GM18505 (cell line): ENCODE measurements around the gene PCDHGA3.
"Not testable (repeated sequence)": the region's sequence is repeated elsewhere in the genome, so short reads cannot be mapped to it uniquely, and the experiment has no call there.

Experiments used
- ATAC-seq: cut with Tn5 transposase; IDR thresholded peaks from one replicate; pipeline ENCODE4 v1.9.1; 2021; ENCODE audit not compliant: unreplicated experiment
- POLR2A ChIP-seq: IDR thresholded peaks from 4 replicates; pipeline ENCODE4 v1.6.1; 2011; ENCODE audit warnings: borderline replicate concordance; ENCODE audit not compliant: insufficient read depth, insufficient read length; ENCODE audit errors: extremely low read depth

The PCDHGA3 gene

DNA sequence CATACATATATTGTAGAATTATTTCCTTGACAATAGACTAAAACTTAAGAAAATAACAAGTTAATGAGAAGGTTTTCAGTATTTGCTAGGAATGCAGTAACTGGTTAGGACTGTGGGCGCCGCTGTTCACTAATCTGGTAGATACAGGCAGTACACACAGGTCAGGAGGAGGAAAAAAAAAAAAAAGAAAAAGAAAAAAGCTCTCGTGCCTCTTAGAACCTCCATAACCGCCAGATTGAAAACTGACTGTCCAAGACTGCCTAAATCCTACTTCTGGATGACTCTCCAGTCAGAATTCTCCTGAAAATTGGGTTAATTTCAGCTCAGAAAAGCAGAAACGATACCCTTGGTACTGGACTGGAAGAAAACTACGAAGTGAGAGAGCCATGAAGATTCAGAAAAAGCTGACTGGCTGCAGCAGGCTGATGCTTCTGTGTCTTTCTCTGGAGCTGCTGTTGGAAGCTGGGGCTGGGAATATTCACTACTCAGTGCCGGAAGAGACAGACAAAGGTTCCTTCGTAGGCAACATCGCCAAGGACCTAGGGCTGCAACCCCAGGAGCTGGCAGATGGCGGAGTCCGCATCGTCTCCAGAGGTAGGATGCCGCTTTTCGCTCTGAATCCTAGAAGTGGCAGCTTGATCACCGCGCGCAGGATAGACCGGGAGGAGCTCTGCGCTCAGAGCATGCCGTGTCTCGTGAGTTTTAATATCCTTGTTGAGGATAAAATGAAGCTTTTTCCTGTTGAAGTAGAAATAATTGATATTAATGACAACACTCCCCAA, 13.1 kb upstream of the PCDHGA3 start, which contains the start of gene PCDHGA1:
PCDHGA1 (plus strand) TSS at position 216 of the 782 bp plus-strand sequence.
- ATAC-seq: peak; percentile 49
- TF ChIP-seq POLR2A: no peak

DNA sequence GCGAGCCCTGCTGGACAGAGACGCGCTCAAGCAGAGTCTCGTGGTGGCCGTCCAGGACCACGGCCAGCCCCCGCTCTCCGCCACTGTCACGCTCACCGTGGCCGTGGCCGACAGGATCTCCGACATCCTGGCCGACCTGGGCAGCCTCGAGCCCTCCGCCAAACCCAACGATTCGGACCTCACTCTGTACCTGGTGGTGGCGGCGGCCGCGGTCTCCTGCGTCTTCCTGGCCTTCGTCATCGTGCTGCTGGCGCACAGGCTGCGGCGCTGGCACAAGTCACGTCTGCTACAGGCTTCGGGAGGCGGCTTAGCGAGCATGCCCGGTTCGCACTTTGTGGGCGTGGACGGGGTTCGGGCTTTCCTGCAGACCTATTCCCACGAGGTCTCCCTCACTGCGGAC, 11.1 kb upstream of the PCDHGA3 start:
- not testable (repeated sequence) for ATAC-seq

DNA sequence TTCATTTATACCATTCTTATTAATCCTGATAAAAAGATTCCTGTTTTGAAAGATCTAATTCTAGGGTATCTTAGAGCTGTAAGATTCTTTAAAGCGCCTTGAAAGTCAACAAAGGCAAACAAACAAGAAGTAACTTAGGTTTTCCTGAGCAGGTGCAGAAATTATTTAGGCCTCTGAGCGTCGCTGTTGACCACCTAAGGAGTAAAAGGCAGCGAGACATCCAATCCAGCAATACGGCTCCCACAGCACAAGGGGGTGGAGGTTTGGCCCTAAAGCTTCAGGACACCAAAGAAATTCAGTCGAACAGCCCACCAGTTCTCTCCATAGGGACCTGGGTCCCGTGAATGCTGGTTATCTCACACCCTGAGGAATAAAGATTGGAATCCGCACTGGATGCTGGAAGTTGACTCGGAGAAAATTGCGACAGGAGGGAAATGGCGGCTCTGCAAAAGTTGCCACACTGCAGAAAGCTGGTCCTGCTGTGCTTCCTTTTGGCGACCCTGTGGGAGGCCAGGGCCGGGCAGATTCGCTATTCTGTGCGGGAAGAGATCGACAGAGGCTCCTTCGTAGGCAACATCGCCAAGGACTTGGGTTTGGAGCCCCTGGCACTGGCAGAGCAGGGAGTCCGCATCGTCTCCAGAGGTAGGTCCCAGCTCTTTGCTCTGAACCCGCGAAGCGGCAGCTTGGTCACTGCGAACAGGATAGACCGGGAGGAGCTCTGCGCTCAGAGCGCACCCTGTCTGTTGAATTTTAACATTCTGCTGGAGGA, 4.9 kb upstream of the PCDHGA3 start, which contains the start of gene PCDHGA2:
PCDHGA2 (plus strand) TSS at position 223 of the 769 bp plus-strand sequence.
- TF ChIP-seq POLR2A: no peak
- no peak for ATAC-seq

DNA sequence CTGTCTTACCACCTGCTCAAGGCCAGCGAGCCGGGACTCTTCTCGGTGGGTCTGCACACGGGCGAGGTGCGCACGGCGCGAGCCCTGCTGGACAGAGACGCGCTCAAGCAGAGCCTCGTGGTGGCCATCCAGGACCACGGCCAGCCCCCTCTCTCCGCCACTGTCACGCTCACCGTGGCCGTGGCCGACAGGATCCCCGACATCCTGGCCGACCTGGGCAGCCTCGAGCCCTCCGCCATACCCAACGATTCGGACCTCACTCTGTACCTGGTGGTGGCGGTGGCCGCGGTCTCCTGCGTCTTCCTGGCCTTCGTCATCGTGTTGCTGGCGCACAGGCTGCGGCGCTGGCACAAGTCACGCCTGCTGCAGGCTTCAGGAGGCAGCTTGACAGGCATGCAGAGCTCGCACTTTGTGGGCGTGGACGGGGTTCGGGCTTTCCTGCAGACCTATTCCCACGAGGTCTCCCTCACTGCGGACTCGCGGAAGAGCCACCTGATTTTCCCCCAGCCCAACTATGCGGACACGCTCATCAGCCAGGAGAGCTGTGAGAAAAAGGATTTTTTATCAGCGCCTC, 2.8 kb upstream of the PCDHGA3 start:
- ATAC-seq: not testable (repeated sequence)

DNA sequence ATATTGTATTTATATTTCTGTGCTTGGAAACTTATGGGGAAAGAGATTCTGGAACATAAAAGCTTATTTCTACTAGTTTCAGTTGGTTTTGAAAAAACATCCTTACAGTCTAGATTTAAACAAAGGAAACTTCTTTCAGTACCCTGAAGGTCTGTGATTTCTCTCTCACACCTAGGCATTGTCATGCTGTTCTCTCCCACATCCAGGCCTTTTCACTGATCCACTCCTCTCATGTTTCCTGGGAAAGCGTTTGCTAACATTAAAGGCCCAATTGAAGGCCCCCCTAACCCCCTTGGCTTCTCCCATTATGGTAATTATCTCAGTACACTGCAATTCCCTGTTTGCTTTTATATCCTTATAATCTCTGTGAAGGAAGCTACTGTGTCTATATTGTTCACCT, 856 bp upstream of the PCDHGA3 start:
- no peak for TF ChIP-seq POLR2A
- ATAC-seq: no peak

DNA sequence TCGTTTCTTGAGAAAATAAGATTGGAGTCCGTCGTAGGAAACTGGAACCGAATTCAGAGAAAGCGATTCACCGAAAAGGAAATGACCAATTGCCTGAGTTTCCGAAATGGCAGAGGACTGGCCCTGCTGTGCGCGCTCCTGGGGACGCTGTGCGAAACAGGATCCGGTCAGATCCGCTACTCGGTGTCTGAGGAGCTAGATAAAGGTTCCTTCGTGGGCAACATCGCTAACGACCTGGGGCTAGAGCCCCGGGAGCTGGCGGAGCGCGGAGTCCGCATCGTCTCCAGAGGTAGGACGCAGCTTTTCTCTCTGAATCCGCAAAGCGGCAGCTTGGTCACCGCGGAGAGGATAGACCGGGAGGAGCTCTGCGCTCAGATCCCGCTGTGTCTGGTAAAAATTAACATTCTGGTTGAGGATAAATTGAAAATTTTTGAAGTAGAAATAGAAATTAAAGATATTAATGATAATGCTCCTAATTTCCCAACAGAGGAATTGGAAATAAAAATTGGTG, 379 bp downstream of the PCDHGA3 start:
- no peak for TF ChIP-seq POLR2A
- peak; percentile 27 for ATAC-seq

DNA sequence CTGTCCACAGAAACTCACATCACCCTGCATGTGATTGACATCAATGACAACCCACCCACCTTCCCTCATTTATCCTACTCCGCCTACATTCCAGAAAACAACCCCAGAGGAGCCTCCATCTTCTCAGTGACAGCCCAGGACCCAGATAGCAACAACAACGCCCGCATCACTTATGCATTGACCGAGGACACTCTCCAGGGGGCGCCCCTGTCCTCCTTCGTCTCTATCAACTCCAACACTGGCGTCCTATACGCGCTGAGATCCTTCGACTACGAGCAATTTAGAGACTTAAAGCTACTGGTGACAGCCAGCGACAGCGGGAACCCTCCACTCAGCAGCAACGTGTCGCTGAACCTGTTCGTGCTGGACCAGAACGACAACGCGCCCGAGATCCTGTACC, 1.7 kb downstream of the PCDHGA3 start:
- TF ChIP-seq POLR2A: no peak
- no peak for ATAC-seq

DNA sequence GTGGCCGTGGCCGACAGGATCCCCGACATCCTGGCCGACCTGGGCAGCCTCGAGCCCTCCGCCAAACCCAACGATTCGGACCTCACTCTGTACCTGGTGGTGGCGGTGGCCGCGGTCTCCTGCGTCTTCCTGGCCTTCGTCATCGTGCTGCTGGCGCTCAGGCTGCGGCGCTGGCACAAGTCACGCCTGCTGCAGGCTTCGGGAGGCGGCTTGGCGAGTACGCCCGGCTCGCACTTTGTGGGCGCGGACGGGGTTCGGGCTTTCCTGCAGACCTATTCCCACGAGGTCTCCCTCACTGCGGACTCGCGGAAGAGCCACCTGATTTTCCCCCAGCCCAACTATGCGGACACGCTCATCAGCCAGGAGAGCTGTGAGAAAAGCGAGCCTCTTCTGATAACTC, 2.4 kb downstream of the PCDHGA3 start:
- not testable (repeated sequence) for ATAC-seq

DNA sequence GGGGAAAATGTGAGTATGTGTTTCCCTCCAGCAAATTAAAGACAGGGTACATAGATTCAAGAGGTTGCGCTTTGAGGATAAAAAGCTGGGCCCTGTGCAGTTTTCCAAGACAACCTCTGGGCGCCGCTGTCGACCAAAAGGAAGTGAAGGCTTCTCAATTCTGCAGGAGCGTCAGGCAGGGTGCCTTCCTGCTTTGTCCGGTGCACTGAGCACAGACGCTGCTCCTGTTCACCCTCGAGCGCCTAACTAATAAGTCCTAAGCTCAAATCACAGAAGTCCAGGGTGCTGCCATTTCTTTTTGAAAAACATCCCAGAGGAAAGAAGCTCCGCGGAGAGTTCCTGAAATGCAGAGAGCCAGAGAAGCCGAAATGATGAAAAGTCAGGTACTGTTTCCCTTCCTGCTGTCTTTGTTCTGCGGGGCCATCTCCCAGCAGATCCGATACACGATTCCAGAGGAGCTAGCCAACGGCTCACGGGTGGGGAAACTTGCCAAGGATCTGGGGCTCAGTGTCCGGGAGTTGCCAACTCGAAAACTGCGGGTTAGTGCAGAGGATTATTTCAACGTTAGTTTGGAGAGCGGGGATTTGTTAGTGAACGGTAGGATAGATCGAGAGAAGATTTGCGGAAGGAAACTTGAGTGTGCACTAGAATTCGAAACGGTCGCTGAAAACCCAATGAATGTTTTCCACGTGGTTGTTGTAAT, 6.4 kb downstream of the PCDHGA3 start, which contains the start of gene PCDHGB1:
PCDHGB1 (plus strand) TSS at position 183 of the 703 bp plus-strand sequence; CDS start at position 345, 162 bp downstream.
- ATAC-seq: peak; percentile 62
- no peak for TF ChIP-seq POLR2A

DNA sequence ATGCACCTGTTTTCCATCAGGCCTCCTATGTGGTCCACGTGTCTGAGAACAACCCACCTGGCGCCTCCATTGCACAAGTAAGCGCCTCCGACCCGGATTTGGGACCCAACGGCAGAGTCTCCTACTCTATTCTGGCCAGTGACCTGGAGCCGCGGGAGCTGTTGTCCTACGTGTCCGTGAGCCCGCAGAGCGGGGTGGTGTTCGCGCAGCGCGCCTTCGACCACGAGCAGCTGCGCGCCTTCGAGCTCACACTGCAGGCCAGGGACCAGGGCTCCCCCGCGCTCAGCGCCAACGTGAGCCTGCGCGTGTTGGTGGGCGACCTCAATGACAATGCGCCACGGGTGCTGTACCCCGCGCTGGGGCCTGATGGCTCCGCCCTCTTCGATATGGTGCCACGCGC, 8.0 kb downstream of the PCDHGA3 start:
- no peak for ATAC-seq
- TF ChIP-seq POLR2A: no peak

DNA sequence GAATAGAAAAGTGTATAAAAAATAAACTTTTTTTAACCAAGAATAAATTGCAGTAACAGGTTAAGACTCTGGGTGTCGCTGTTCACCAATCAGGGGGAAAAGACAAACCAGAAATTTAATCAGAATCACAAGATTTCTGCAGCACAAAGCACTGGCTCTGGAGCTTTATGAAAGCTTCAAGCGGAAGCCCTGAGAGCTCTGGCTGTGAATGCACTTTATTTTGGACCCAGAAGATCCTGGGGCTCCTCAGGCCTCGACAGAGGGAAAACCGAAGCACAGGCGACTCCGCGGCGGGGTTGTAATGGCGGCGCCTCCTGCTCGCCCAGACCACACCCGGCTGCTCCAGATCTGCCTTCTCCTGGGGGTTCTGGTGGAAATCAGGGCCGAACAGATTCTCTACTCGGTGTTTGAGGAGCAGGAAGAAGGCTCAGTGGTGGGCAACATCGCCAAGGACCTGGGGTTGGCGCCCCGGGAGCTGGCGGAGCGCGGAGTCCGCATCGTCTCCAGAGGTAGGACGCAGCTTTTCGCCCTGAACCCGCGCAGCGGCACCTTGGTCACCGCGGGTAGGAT, 11.4 kb downstream of the PCDHGA3 start, which contains the start of gene PCDHGA4:
PCDHGA4 (plus strand) TSS at position 122 of the 570 bp plus-strand sequence; CDS start at position 209, 87 bp downstream.
- ATAC-seq: no peak
- no peak for TF ChIP-seq POLR2A

DNA sequence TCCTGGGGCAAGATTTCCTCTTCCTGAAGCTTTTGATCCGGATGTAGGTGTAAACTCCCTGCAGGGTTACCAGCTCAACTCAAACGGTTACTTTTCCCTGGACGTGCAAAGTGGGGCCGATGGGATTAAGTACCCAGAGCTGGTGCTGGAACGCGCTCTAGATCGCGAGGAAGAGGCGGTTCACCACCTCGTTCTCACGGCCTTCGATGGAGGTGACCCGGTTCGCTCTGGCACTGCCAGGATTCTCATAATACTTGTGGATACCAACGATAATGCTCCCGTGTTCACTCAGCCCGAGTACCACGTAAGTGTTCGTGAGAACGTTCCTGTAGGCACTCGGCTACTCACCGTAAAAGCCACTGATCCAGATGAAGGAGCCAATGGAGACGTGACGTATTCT, 12.0 kb downstream of the PCDHGA3 start:
- no peak for TF ChIP-seq POLR2A
- no peak for ATAC-seq

DNA sequence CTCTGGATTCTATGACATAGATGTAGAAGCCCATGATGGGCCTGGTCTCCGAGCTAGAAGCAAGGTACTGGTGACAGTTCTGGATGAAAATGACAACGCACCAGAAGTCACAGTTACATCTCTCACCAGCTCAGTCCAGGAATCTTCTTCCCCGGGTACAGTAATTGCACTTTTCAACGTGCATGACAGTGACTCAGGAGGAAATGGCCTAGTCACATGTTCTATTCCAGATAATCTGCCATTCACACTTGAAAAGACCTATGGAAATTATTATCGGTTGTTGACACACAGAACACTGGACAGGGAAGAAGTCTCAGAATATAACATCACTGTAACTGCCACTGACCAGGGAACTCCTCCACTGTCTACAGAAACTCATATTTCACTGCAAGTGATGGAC, 12.5 kb downstream of the PCDHGA3 start:
- ATAC-seq: no peak
- TF ChIP-seq POLR2A: no peak
